PC-3 (cell line): Measurements from ENCODE around the gene ANK2.

Experiments
- EZH2 ChIP-seq: fragments of 300-600 bp; sonication (generic); IDR thresholded peaks from one replicate; pipeline ENCODE4 v1.6.1; 2017; ENCODE audit warnings: antibody characterized with exemption, mild to moderate bottlenecking, low read length; ENCODE audit not compliant: unreplicated experiment
- EZH2phosphoT487 ChIP-seq: fragments of 300-600 bp; sonication (generic); IDR thresholded peaks from 2 replicates; pipeline ENCODE4 v1.6.1; 2018; ENCODE audit warnings: mild to moderate bottlenecking, antibody characterized with exemption, low read length, borderline replicate concordance
- TF ChIP-seq, protein P1 (sequence below): fragments of 300-600 bp; sonication (generic); conservative IDR thresholded peaks from 2 replicates; pipeline ENCODE4 v1.5.1; 2017; ENCODE audit warnings: antibody characterized with exemption, low read depth, mild to moderate bottlenecking, low read length

GRCh38 chr4:113050371-113050755, 910 bp downstream of the ANK2 start:
- TF ChIP-seq, protein P1, sequence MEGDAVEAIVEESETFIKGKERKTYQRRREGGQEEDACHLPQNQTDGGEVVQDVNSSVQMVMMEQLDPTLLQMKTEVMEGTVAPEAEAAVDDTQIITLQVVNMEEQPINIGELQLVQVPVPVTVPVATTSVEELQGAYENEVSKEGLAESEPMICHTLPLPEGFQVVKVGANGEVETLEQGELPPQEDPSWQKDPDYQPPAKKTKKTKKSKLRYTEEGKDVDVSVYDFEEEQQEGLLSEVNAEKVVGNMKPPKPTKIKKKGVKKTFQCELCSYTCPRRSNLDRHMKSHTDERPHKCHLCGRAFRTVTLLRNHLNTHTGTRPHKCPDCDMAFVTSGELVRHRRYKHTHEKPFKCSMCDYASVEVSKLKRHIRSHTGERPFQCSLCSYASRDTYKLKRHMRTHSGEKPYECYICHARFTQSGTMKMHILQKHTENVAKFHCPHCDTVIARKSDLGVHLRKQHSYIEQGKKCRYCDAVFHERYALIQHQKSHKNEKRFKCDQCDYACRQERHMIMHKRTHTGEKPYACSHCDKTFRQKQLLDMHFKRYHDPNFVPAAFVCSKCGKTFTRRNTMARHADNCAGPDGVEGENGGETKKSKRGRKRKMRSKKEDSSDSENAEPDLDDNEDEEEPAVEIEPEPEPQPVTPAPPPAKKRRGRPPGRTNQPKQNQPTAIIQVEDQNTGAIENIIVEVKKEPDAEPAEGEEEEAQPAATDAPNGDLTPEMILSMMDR = no peak
- TF ChIP-seq EZH2phosphoT487 (no peak), EZH2 (no peak)
